Pulmonary artery endothelial cell (primary cell): ENCODE measurements around the gene NHSL2. TPM values are rescaled to one million over a fixed set of nuclear protein-coding genes. Genes with fewer than 3 reads are reported as not detected.
"Not testable (repeated sequence)": the region's sequence is repeated elsewhere in the genome, so short reads cannot be mapped to it uniquely, and the experiment has no call there.

Experiments used
- DNase-seq: peaks from one replicate; pipeline ENCODE4 v3.0.0-alpha.2; 2011; ENCODE audit warnings: low read depth, low spot score
- total RNA-seq: library from RNA; depleted of rRNA; stranded (reverse); fragments of >200 nt; gene quantifications from 2 replicates; pipeline ENCODE4 v1.2.3, GENCODE V29; 2014

The NHSL2 gene
- total RNA-seq, 1 donor from 2014 or later = 21.2 TPM

GRCh38 chrX:72040506-72040905, 129.9 kb downstream of the NHSL2 start:
- DNase-seq = no peak

- DNase-seq = no peak
These were observed 130.5 kb downstream of the NHSL2 start for GRCh38 chrX:72041176-72041575.

- no peak for DNase-seq
These were observed 131.5 kb downstream of the NHSL2 start for GRCh38 chrX:72041871-72042851.

GRCh38 chrX:72042852-72043248, 132.2 kb downstream of the NHSL2 start:
- no peak for DNase-seq

GRCh38 chrX:72043636-72044035, 133.0 kb downstream of the NHSL2 start:
- DNase-seq = no peak

- DNase-seq = no peak
These were observed 134.5 kb downstream of the NHSL2 start for GRCh38 chrX:72045141-72045540.

- DNase-seq = no peak
These were observed 135.1 kb downstream of the NHSL2 start for GRCh38 chrX:72045552-72046277.

- DNase-seq = no peak
These were observed 135.8 kb downstream of the NHSL2 start for GRCh38 chrX:72046447-72046846.

DNA sequence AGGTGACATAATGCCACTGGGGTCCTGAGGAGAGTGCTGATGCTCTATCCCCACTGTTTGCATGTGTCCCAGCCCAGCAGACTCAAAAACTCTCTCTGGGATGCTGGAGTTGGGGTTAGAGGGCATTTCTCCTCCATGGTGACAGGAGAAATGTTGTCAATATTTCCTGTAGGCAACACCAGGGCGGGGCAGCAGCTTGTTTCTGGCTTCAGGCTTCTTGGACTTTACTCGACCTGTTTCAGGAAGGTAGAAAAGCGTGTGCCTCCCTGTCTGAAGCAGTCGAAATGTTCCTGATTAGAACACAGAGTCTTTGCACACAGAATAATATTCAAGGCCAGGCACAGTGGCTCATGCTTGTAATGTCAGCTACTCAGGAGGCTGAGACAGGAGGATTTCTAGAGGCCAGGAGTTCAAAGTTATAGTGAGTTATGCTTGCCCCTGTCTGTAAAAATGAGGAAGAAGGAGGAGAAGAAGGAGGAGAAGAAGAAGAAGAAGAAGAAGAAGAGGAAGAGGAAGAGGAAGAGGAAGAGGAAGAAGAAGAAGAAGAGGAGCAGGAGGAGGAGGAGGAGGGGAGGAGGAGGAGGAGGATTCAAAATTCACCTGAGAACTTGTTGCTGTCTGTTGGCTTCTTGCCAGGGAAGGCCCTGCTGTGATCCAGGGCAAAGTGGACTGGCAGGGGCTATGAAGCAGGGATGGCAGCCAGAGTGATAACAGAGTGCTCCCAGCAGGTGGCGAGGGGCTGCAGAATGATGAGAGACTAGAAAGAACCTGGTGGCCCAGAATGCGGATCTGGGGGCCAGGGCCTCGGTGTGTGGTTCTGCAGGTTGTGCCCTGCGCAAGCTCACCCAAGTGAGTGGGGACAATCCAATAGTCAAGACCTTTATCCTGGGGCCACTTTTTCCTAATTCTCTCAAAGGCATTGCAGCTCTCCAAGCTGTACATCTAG, 138.1 kb downstream of the NHSL2 start:
- DNase-seq = no peak

GRCh38 chrX:72050011-72050410, 139.4 kb downstream of the NHSL2 start:
- DNase-seq = no peak

DNA sequence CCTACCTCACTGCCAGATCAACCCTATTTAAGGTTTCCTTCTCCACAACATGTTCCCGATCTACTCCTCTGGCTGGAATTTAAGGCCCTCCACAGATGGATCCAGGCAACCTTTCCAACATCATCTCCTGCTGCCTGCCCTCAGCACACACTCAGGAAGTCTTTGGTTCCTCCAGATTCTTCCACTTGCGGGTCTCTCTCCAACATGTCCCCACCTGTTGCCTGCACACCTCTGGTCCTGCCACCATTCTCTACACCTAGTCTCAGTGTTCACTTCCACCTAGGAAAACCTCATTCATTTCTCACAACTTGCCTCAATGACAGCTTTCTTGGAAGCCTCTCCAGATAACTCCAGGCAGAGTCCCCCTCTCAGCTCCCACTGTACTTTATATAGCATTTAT, 140.9 kb downstream of the NHSL2 start:
- no peak for DNase-seq

DNA sequence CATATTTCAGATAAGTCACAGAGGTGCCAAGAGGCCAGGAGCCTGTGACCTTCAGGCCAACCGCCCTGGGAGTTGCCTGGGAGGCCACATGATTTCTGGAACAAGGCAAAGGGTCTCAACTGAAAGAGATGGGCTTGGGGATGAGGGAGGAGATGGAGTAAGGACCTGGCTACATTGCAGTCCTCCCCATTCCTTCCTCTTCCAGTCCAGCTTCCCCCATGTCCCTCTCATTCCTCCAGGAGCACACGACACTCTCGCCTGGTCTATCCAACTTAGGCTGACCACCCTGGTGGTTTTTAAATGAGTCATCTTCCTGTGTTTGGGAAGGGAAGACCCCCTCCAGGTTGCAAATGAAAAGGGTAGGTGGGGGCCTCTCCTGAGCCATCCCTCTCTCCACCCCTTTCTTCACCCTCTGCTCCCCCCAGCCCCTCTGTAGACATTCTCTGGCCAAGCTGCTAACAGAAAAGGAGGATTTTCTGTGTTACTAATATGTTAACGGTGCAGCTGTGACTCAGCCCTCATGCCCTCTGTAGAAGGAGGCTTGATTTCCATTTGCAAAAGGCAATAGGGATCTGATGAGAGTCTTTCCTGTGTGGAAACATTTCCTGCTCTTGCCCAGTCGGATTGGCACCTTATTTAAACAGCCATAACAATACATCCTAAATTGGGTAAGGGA, 141.9 kb downstream of the NHSL2 start:
- no peak for DNase-seq

DNA sequence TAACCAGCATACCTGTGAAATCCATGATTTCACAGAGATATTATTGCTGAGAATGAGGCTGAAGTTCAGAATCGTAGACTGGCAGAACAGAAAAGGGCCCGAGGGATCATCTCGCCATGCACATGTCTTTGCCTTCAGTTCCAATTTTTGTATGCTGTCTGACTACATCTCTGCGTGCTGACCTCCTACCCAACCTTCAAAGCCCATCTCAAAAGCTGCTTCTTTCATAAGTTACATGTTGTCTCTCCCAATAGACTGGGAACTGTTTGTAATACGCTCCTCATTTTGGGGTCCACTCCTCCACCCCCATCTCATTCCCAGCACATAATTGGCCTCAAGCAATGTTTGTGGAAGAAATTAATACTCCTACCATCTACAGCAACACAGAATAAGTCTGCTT, 142.9 kb downstream of the NHSL2 start:
- DNase-seq = no peak

GRCh38 chrX:72054779-72055489, 144.3 kb downstream of the NHSL2 start:
- no peak for DNase-seq

GRCh38 chrX:72057331-72057730, 146.7 kb downstream of the NHSL2 start:
- DNase-seq = no peak

GRCh38 chrX:72057849-72058248, 147.2 kb downstream of the NHSL2 start:
- no peak for DNase-seq

DNA sequence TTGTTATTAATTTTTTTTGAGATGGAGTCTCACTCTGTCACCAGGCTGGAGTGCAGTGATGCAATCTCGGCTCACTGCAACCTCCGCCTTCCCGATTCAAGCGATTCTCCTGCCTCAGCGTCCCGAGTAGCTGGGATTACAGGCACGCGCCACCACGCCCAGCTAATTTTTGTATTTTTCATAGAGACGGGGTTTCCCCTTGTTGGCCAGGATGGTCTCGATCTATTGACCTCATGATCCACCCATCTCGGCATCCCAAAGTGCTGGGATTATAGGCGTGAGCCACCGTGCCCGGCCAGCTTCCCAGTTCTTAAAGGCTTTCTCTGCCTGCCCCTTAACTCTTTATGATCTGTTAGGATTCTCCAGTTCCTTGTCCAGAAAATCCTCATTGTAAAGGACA, 147.7 kb downstream of the NHSL2 start:
- DNase-seq = not testable (repeated sequence)

- no peak for DNase-seq
These were observed 149.7 kb downstream of the NHSL2 start for GRCh38 chrX:72060196-72060920.

GRCh38 chrX:72060921-72061490, 150.4 kb downstream of the NHSL2 start:
- no peak for DNase-seq
